K562 (cell line): Measurements from ENCODE around the gene TGM5. TPM values are rescaled to one million over a fixed set of nuclear protein-coding genes. Genes with fewer than 3 reads are reported as not detected.

Source experiments
- ATAC-seq: fragments of 200-7000 bp; cut with Tn5 transposase; 3 replicates; pipeline ENCODE4 v1.9.1; 2020; ENCODE audit warnings: moderate library complexity
- BruUV-seq: library from RNA; stranded (reverse); fragments of 400-500 nt; replicated peaks from 2 replicates; lab custom pipeline; 2021; lab: Mats Ljungman, UMichigan
- CTCF ChIA-PET: fragments of 300-600 bp; formaldehyde crosslinking; extraction: SDS; loops from one replicate; lab custom pipeline; 2021; ENCODE audit warnings: low intra/inter-chr PET ratio; lab: Yijun Ruan, JAX
- POLR2A ChIA-PET: fragments of 300-600, 350-650 bp; sonication (Branson Sonifier 250); formaldehyde crosslinking; extraction: SDS; loops from one replicate; lab custom pipeline; 2021; ENCODE audit warnings: antibody characterized with exemption, inconsistent platforms; lab: Yijun Ruan, JAX
- DNase-seq, 4 experiments: peaks; one replicate each; pipeline versions ENCODE4 v3.0.0 to v3.0.0-alpha.2; 2011 to 2018; ENCODE audit warnings: low spot score in 3 of 4, mixed read lengths in 3 of 4; ENCODE audit errors: extremely low read depth in 1 of 4
- FAIRE-seq: peaks from 2 replicates; lab custom pipeline; 2011; peaks lifted over from hg19 to GRCh38; lab: Jason Lieb, UNC
- H2AFZ ChIP-seq: 2 replicates; pipeline ENCODE4 v1.6.0; 2011; ENCODE audit warnings: low read depth, low read length, control low read depth, inconsistent platforms
- H3K27ac ChIP-seq: fragments of 200-600 bp; 3 replicates; pipeline ENCODE4 v1.8.0; 2011; ENCODE audit warnings: low read depth, mild to moderate bottlenecking, control low read depth, inconsistent platforms, low read length, moderate library complexity, mixed read lengths; ENCODE audit errors: extremely low read depth
- H3K27me3 ChIP-seq, 2 experiments: fragments of 300-600 bp in 1 of 2; 2 replicates in 1 of 2; 3 replicates in 1 of 2; pipeline versions ENCODE4 v1.6.0 to v1.8.0; 2011; ENCODE audit warnings: inconsistent platforms in 2 of 2, low read length in 2 of 2, mild to moderate bottlenecking in 1 of 2, mixed read lengths in 1 of 2, moderate library complexity in 1 of 2; ENCODE audit not compliant: control insufficient read depth in 2 of 2, insufficient read depth in 2 of 2
- H3K36me3 ChIP-seq: fragments of 300-600 bp; 3 replicates; pipeline ENCODE4 v1.8.0; 2011; ENCODE audit warnings: mild to moderate bottlenecking, low read length, inconsistent platforms; ENCODE audit not compliant: control insufficient read depth, insufficient read depth
- H3K4me1 ChIP-seq, 2 experiments: fragments of 200-600 bp in 1 of 2; replicated peaks in 1 of 2; 2 replicates in 1 of 2; 3 replicates in 1 of 2; pipeline versions ENCODE4 v1.5.1 to v1.8.0; 2011; ENCODE audit warnings: inconsistent platforms in 2 of 2, low read length in 2 of 2, mild to moderate bottlenecking in 1 of 2, mixed read lengths in 1 of 2, moderate library complexity in 1 of 2; ENCODE audit not compliant: control insufficient read depth in 2 of 2, insufficient read depth in 2 of 2
- H3K4me2 ChIP-seq: 2 replicates; pipeline ENCODE4 v1.6.1; 2011; ENCODE audit warnings: low read length, control low read depth, inconsistent platforms, mixed read lengths; ENCODE audit not compliant: insufficient read depth
- H3K4me3 ChIP-seq: fragments of 200-600 bp; sonication (generic), shearing (Covaris generic); 2 replicates; pipeline ENCODE4 v1.5.1; 2016; ENCODE audit warnings: control low read depth, inconsistent platforms
- H3K79me2 ChIP-seq: fragments of 200-600 bp; 3 replicates; pipeline ENCODE4 v1.8.0; 2011; ENCODE audit warnings: low read length, inconsistent platforms; ENCODE audit not compliant: control insufficient read depth, insufficient read depth
- H3K9ac ChIP-seq, 2 experiments: 2 replicates each; pipeline versions ENCODE4 v1.6.0 to v1.6.1; 2011; ENCODE audit warnings: low read depth in 2 of 2, low read length in 2 of 2, control low read depth in 1 of 2, inconsistent platforms in 1 of 2, mild to moderate bottlenecking in 1 of 2, mixed read lengths in 1 of 2; ENCODE audit not compliant: insufficient read depth in 1 of 2
- H3K9me1 ChIP-seq: one replicate; pipeline ENCODE4 v1.6.0; 2011; ENCODE audit warnings: inconsistent platforms, mild to moderate bottlenecking, low read length, moderate library complexity; ENCODE audit not compliant: control insufficient read depth, insufficient read depth
- H3K9me3 ChIP-seq: replicated peaks from 2 replicates; pipeline ENCODE4 v1.5.1; 2011; ENCODE audit warnings: low read depth, low read length, inconsistent platforms; ENCODE audit not compliant: control insufficient read depth, insufficient read depth
- H4K20me1 ChIP-seq: replicated peaks from 2 replicates; pipeline ENCODE4 v1.6.1; 2011; ENCODE audit warnings: low read length, inconsistent platforms, mixed read lengths; ENCODE audit not compliant: control insufficient read depth, insufficient read depth
- ARID2 ChIP-seq: fragments of 450-650 bp; IDR thresholded peaks from 2 replicates; pipeline ENCODE4 v1.6.1; 2017; ENCODE audit warnings: antibody characterized with exemption, mild to moderate bottlenecking
- CBX5 ChIP-seq: IDR thresholded peaks from 2 replicates; pipeline ENCODE4 v1.6.1; 2014; ENCODE audit warnings: low read depth, borderline replicate concordance
- DDX20 ChIP-seq: fragments of 450-650 bp; IDR thresholded peaks from 2 replicates; pipeline ENCODE4 v1.6.1; 2016; ENCODE audit warnings: missing genetic modification characterization, low read depth, mild to moderate bottlenecking, missing compliant biosample characterization, moderate library complexity
- FOXP1 ChIP-seq: sonication (generic); formaldehyde crosslinking; IDR thresholded peaks from 2 replicates; pipeline ENCODE4 v1.8.0; 2022; ENCODE audit warnings: mild to moderate bottlenecking, missing genetic modification reagents
- GTF2E2 ChIP-seq: fragments of 200-800 bp; sonication (Bioruptor generic); IDR thresholded peaks from 2 replicates; pipeline ENCODE4 v1.6.1; 2016; ENCODE audit warnings: missing genetic modification characterization, missing compliant biosample characterization
- LARP7 ChIP-seq: fragments of 450-650 bp; IDR thresholded peaks from 2 replicates; pipeline ENCODE4 v1.6.1; 2016
- LCOR ChIP-seq: sonication (generic); formaldehyde crosslinking; IDR thresholded peaks from 2 replicates; pipeline ENCODE4 v1.8.0; 2022; ENCODE audit warnings: mild to moderate bottlenecking, missing genetic modification reagents
- NR3C1 ChIP-seq: sonication (generic); formaldehyde crosslinking; IDR thresholded peaks from 2 replicates; pipeline ENCODE4 v1.8.1; 2022; ENCODE audit warnings: missing genetic modification reagents
- RBM34 ChIP-seq: fragments of 200-400 bp; formaldehyde crosslinking; IDR thresholded peaks from 2 replicates; pipeline ENCODE4 v1.6.1; 2018; ENCODE audit warnings: low read length, borderline replicate concordance; ENCODE audit not compliant: insufficient read depth
- RCOR1 ChIP-seq, 2 experiments: IDR thresholded peaks; 2 replicates each; pipeline ENCODE4 v1.6.1; 2012; ENCODE audit warnings: low read depth in 2 of 2, low read length in 2 of 2, borderline replicate concordance in 1 of 2, improper control_type of control experiment in 1 of 2
- SAP30 ChIP-seq: fragments of 200-600 bp; sonication (generic); IDR thresholded peaks from 2 replicates; pipeline ENCODE4 v1.6.1; 2012; ENCODE audit warnings: borderline replicate concordance, low read depth, mild to moderate bottlenecking, moderate library complexity, low read length, control low read depth, inconsistent platforms; ENCODE audit not compliant: insufficient read depth, poor library complexity, severe bottlenecking
- YBX1 ChIP-seq: fragments of 450-650 bp; IDR thresholded peaks from 2 replicates; pipeline ENCODE4 v1.7.1; 2016; ENCODE audit warnings: mild to moderate bottlenecking
- ZBTB7A ChIP-seq: IDR thresholded peaks from 2 replicates; pipeline ENCODE4 v1.6.1; 2011; ENCODE audit warnings: low read depth, mild to moderate bottlenecking, low read length, moderate library complexity, borderline replicate concordance; ENCODE audit not compliant: control insufficient read depth
- ZNF140 ChIP-seq: fragments of 250-450 bp; sonication (Bioruptor Pico); IDR thresholded peaks from 2 replicates; pipeline ENCODE4 v1.8.0; 2021; ENCODE audit warnings: moderate library complexity, mild to moderate bottlenecking, inconsistent platforms
- ZNF778 ChIP-seq: fragments of 450-650 bp; formaldehyde crosslinking; IDR thresholded peaks from 2 replicates; pipeline ENCODE4 v1.4.0; 2020; ENCODE audit warnings: mild to moderate bottlenecking, moderate library complexity
- WGBS: fragments of 100-300 bp; shearing (Covaris generic); methylation state at CpG from one replicate; pipeline ENCODE4 v1.1.6; 2016; ENCODE audit warnings: low coverage, mixed read lengths; ENCODE audit not compliant: insufficient coverage; ENCODE audit errors: missing lambda C conversion rate; 5-methylcytosine and 5-hydroxymethylcytosine counted together
- in situ Hi-C: fragments of 300-500 bp; cut with MboI; formaldehyde crosslinking; loops from 4 replicates; pipeline ENCODE4 v1.15.0; 2018; ENCODE audit warnings: inconsistent platforms, mixed read lengths
- intact Hi-C: fragments of 100-400 bp; cut with micrococcal nuclease; formaldehyde crosslinking; loops from 2 replicates; pipeline ENCODE4 v1.14.2; 2022
- polyA plus RNA-seq, 8 experiments: library from polyadenylated mRNA; depleted of rRNA in 4 of 8; stranded (reverse) in 5 of 8; unstranded in 3 of 8; fragments of >200 nt; fragmentation: Nextera tagmentation in 2 of 8; fragmentation: Illumina TruSeq in 1 of 8; extraction: Ambion mirVana in 2 of 8; extraction: Trizol in 1 of 8; gene quantifications; 2 replicates each; pipeline versions ENCODE4 v1.2.1 to v1.2.3, GENCODE V29; 2011 to 2014; ENCODE audit warnings: inconsistent platforms in 1 of 8, missing spikeins in 1 of 8
- total RNA-seq, 7 experiments: library from RNA; depleted of rRNA in 6 of 7; stranded (reverse); fragments of >200 nt in 6 of 7; fragmentation: Illumina TruSeq in 2 of 7; extraction: Trizol in 2 of 7; gene quantifications; 2 replicates each; pipeline versions ENCODE4 v1.2.1 to v1.2.3, GENCODE V29; 2011 to 2021; ENCODE audit warnings: low replicate concordance in 1 of 7
- TF ChIP-seq, protein P1 (sequence below): sonication (generic); formaldehyde crosslinking; IDR thresholded peaks from 2 replicates; pipeline ENCODE4 v1.9.0; 2022; ENCODE audit warnings: mild to moderate bottlenecking, missing genetic modification reagents
- TF ChIP-seq, protein P2 (sequence below): fragments of 450-650 bp; IDR thresholded peaks from 2 replicates; pipeline ENCODE4 v1.7.1; 2018; ENCODE audit warnings: mild to moderate bottlenecking, low read depth; ENCODE audit not compliant: partially characterized antibody
- TF ChIP-seq, protein P3 (sequence below): fragments of 250-450 bp; sonication (Bioruptor Pico); IDR thresholded peaks from 2 replicates; pipeline ENCODE4 v1.6.1; 2021; ENCODE audit warnings: mild to moderate bottlenecking

The TGM5 gene
- total and polyA plus RNA-seq, 9 of the 15 experiments (the other 6 are each of a cell fraction or from before 2014, with no cell fraction given) = 0.03 to 0.10 (median 0.07) TPM; not detected in 6

DNA sequence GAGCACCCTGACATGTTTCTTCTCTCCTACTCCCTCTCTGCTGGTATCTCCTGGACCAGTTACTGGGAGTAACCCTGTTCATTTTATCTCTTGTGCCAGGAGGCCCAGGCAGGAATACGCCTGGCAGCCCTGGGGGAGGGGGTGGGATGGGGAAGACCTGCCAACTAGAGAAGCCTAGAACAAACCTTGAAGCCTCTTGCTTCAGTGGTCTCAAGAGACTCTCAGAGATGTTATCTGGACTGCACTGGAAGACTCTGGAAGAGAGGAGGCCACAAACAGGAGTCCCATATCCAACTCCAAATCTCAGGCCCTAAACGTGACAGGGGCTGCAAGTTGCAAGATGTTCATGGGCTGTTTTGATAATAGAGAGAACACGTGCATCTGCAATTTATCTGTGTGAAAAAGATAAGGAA lies 45.7 kb downstream of the TGM5 start, which contains the start of gene EPB42:
Gene EPB42, minus strand, starts transcription at position 28 of the 413 bp plus-strand sequence. CDS start 193 bp downstream, outside the sequence.
- CTCF ChIA-PET = interaction anchor here (0.6 kb wide), 1 partner anchor 38 kb away, joined by 3 read pairs; no protein-coding TSS in a partner anchor
- TF ChIP-seq ZNF140 (CRISPR knock-in tag) (no peak), FOXP1 (CRISPR knock-in tag) (no peak), LARP7 (no peak), DDX20 (tag) (no peak), LCOR (peak; percentile 32; the same call in 1 of the 2 replicates), CBX5 (no peak), YBX1 (no peak), ZNF778 (CRISPR knock-in tag) (no peak), RCOR1 (IDR thresholded peaks at IDR 0.05; ENCODE audit: borderline replicate concordance in 1 of 2, low read depth in 2 of 2, low read length in 2 of 2) (peak; percentile 7 to 70; a peak in 2 of 4 replicates), GTF2E2 (tag) (no peak), ARID2 (no peak), NR3C1 (CRISPR knock-in tag) (no peak), SAP30 (no peak), ZBTB7A (no peak), RBM34 (no peak)
- TF ChIP-seq, protein P1, sequence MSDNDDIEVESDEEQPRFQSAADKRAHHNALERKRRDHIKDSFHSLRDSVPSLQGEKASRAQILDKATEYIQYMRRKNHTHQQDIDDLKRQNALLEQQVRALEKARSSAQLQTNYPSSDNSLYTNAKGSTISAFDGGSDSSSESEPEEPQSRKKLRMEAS = 0 out of 2 replicates have a peak, but pooled peaks have one; percentile 15
- TF ChIP-seq, protein P2, sequence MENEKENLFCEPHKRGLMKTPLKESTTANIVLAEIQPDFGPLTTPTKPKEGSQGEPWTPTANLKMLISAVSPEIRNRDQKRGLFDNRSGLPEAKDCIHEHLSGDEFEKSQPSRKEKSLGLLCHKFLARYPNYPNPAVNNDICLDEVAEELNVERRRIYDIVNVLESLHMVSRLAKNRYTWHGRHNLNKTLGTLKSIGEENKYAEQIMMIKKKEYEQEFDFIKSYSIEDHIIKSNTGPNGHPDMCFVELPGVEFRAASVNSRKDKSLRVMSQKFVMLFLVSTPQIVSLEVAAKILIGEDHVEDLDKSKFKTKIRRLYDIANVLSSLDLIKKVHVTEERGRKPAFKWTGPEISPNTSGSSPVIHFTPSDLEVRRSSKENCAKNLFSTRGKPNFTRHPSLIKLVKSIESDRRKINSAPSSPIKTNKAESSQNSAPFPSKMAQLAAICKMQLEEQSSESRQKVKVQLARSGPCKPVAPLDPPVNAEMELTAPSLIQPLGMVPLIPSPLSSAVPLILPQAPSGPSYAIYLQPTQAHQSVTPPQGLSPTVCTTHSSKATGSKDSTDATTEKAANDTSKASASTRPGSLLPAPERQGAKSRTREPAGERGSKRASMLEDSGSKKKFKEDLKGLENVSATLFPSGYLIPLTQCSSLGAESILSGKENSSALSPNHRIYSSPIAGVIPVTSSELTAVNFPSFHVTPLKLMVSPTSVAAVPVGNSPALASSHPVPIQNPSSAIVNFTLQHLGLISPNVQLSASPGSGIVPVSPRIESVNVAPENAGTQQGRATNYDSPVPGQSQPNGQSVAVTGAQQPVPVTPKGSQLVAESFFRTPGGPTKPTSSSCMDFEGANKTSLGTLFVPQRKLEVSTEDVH = no peak
- TF ChIP-seq, protein P3, sequence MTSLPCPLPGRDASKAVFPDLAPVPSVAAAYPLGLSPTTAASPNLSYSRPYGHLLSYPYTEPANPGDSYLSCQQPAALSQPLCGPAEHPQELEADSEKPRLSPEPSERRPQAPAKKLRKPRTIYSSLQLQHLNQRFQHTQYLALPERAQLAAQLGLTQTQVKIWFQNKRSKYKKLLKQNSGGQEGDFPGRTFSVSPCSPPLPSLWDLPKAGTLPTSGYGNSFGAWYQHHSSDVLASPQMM (CRISPR knock-in tag) = no peak

More for the DNA sequence above, 45.7 kb downstream of the TGM5 start, which contains the start of gene EPB42:
- no peaks in the 10 kb centered on the region for H3K27me3 ChIP-seq
- H3K27ac ChIP-seq = peak within 1 kb of the TSS; percentile 78
- no peaks in the 10 kb centered on the region for H3K36me3 ChIP-seq
- WGBS = 3% methylated on average over 3 of the region's 3 CpGs
- peak; percentile 75 for ATAC-seq
- H3K9ac ChIP-seq = peak within 1 kb of the TSS; percentile 61 to 77
- in situ Hi-C loops = no loop called here
- BruUV-seq = no TSS peak
- H3K4me1 ChIP-seq = peaks cover 26 to 33% of the 10 kb centered on the region in 2 experiments; a peak in 4 of 5 replicates
- no peaks in the 10 kb centered on the region for H3K79me2 ChIP-seq
- peak within 1 kb of the TSS; percentile 63 for H3K4me2 ChIP-seq
- DNase-seq = peak; percentile 66 to 83 (median 76)
- intact Hi-C loops = no loop called here
- POLR2A ChIA-PET = interaction anchor here (1.0 to 1.5 kb wide), 2 partner anchors 9 to 10 kb away, joined by 4 read pairs; no protein-coding TSS in a partner anchor
- FAIRE-seq = peak; percentile 78
- no peaks in the 10 kb centered on the region for H4K20me1 ChIP-seq
- H3K9me1 ChIP-seq = no peaks in the 10 kb centered on the region
- H3K4me3 ChIP-seq = 0 out of 2 replicates have a peak within 1 kb of the TSS, but pooled peaks have one; percentile 6
- peak within 1 kb of the TSS; percentile 59 for H2AFZ ChIP-seq
- no peaks in the 10 kb centered on the region; the same call in 1 of the 2 replicates for H3K9me3 ChIP-seq
